Vagina (tissue), 2 donors: ENCODE data around the gene ARHGAP10.

ENCODE experiments used
- POLR2AphosphoS5 ChIP-seq, 2 donors: sonication (generic); formaldehyde crosslinking; IDR thresholded peaks; one replicate each; pipeline ENCODE4 v1.9.0; 2017; ENCODE audit warnings: antibody characterized with exemption in 2 of 2, mild to moderate bottlenecking in 2 of 2, low read depth in 1 of 2; ENCODE audit not compliant: insufficient read depth in 1 of 2
- TF ChIP-seq, protein P1 (sequence below), 3 experiments: fragments of 450-650 bp in 2 of 3; fragments of 200-600 bp in 1 of 3; sonication (generic) in 1 of 3; IDR thresholded peaks; one replicate each; pipeline ENCODE4 v1.5.1; 2017 to 2019; ENCODE audit warnings: antibody characterized with exemption in 3 of 3, mild to moderate bottlenecking in 2 of 3, moderate library complexity in 2 of 3

DNA sequence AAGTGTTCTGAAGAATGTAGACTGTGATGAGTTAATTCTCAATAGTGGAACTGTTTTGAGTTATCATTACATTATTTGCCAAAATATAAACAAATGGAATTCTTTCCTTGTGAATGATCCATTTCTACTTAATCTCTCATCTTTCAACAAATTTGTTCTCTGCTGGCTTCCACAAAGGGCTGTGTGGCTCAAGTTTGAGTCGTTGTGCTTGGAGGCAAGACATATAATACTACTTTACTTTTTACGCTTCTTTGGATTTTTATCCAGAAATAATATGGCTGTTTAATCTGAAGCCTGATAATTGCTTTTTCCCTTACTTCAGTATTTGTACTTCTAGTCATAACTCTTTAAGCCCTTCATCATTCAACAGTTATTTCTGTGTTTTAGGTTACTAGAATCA lies 169.5 kb downstream of the ARHGAP10 start:
- TF ChIP-seq POLR2AphosphoS5 (IDR thresholded peaks at IDR 0.05; ENCODE audit: insufficient read depth in 1 of 2, low read depth in 1 of 2): no peak
- TF ChIP-seq, protein P1, sequence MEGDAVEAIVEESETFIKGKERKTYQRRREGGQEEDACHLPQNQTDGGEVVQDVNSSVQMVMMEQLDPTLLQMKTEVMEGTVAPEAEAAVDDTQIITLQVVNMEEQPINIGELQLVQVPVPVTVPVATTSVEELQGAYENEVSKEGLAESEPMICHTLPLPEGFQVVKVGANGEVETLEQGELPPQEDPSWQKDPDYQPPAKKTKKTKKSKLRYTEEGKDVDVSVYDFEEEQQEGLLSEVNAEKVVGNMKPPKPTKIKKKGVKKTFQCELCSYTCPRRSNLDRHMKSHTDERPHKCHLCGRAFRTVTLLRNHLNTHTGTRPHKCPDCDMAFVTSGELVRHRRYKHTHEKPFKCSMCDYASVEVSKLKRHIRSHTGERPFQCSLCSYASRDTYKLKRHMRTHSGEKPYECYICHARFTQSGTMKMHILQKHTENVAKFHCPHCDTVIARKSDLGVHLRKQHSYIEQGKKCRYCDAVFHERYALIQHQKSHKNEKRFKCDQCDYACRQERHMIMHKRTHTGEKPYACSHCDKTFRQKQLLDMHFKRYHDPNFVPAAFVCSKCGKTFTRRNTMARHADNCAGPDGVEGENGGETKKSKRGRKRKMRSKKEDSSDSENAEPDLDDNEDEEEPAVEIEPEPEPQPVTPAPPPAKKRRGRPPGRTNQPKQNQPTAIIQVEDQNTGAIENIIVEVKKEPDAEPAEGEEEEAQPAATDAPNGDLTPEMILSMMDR (IDR thresholded peaks at IDR 0.05): no peak
